A673 (cell line): Measurements from ENCODE around the gene MYLK4.

Source experiments
- EZH2 ChIP-seq: fragments of 200-600 bp; sonication (generic); IDR thresholded peaks from 2 replicates; pipeline ENCODE4 v1.6.1; 2017; ENCODE audit warnings: borderline replicate concordance, low read depth, mild to moderate bottlenecking, mixed read lengths, antibody characterized with exemption, low read length; ENCODE audit not compliant: poor library complexity, severe bottlenecking
- TF ChIP-seq, protein P1 (sequence below): fragments of 300-800, 200-600 bp; sonication (generic); conservative IDR thresholded peaks from 2 replicates; pipeline ENCODE4 v1.5.1; 2017; ENCODE audit warnings: low read depth, mild to moderate bottlenecking, antibody characterized with exemption, low read length, moderate library complexity, mixed read lengths

DNA sequence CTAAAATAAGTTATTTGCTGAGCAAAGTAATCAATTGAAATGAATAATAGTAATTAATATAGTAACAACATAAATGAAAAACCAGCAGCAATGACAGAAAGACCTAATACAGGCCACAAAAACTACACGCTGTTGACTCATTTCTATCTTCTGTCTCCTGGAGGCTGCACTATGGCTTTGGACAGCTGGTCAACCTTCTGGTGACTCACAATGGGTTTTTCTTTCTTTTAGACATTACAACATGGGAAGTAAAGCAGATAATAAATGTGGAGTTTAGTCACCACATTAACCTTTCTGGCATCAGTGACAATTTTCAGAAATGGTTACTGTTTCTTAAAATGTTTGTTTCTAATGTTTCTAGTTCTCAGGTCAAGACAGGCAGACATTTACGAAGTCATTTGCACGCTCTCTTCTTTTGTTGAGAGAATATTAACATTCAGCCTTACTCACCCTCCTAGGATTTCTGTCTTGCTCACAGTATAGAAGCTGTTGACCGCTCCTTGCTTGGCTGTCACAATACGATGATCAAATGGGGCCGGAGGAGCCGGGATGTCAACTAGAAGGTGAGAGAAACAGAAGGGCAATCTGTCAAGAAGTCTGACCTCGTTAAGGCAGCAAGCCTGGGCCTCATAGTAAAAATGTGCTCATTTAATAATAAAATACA lies 62.2 kb downstream of the MYLK4 start:
- TF ChIP-seq, protein P1, sequence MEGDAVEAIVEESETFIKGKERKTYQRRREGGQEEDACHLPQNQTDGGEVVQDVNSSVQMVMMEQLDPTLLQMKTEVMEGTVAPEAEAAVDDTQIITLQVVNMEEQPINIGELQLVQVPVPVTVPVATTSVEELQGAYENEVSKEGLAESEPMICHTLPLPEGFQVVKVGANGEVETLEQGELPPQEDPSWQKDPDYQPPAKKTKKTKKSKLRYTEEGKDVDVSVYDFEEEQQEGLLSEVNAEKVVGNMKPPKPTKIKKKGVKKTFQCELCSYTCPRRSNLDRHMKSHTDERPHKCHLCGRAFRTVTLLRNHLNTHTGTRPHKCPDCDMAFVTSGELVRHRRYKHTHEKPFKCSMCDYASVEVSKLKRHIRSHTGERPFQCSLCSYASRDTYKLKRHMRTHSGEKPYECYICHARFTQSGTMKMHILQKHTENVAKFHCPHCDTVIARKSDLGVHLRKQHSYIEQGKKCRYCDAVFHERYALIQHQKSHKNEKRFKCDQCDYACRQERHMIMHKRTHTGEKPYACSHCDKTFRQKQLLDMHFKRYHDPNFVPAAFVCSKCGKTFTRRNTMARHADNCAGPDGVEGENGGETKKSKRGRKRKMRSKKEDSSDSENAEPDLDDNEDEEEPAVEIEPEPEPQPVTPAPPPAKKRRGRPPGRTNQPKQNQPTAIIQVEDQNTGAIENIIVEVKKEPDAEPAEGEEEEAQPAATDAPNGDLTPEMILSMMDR = no peak
- TF ChIP-seq EZH2 = no peak
